SK-N-SH (cell line): Measurements from ENCODE around the gene TLCD5. TPM values are rescaled to one million over a fixed set of nuclear protein-coding genes. Genes with fewer than 3 reads are reported as not detected.

Experiments
- CHD2 ChIP-seq: fragments of 150-350 bp; IDR thresholded peaks from 2 replicates; pipeline ENCODE4 v1.6.1; 2018; ENCODE audit warnings: low read length; ENCODE audit not compliant: partially characterized antibody
- CTCF ChIP-seq: fragments of 200-600 bp; sonication (generic); IDR thresholded peaks from 2 replicates; pipeline ENCODE4 v1.6.1; 2017; ENCODE audit warnings: antibody characterized with exemption, mild to moderate bottlenecking, moderate library complexity
- ELF1 ChIP-seq: IDR thresholded peaks from 2 replicates; pipeline ENCODE4 v1.4.0; 2012
- EZH2phosphoT487 ChIP-seq: fragments of 200-600 bp; sonication (generic); IDR thresholded peaks from 2 replicates; pipeline ENCODE4 v1.6.1; 2017; ENCODE audit warnings: low read depth, mixed run types, mild to moderate bottlenecking, antibody characterized with exemption, moderate library complexity, borderline replicate concordance
- FOXJ3 ChIP-seq: sonication (generic); formaldehyde crosslinking; IDR thresholded peaks from 2 replicates; pipeline ENCODE4 v1.5.1; 2020; ENCODE audit warnings: mild to moderate bottlenecking, missing genetic modification reagents
- FOXM1 ChIP-seq: IDR thresholded peaks from 2 replicates; pipeline ENCODE4 v1.4.0; 2012; ENCODE audit warnings: low read depth, mild to moderate bottlenecking
- GABPA ChIP-seq: IDR thresholded peaks from 2 replicates; pipeline ENCODE4 v1.4.0; 2012; ENCODE audit warnings: low read depth, mild to moderate bottlenecking
- IRF3 ChIP-seq: fragments of 150-350 bp; IDR thresholded peaks from 2 replicates; pipeline ENCODE4 v1.6.1; 2016; ENCODE audit warnings: mild to moderate bottlenecking, low read depth, low read length
- JUND ChIP-seq: IDR thresholded peaks from 2 replicates; pipeline ENCODE4 v1.4.0; 2012
- MAX ChIP-seq: IDR thresholded peaks from 2 replicates; pipeline ENCODE4 v1.4.0; 2012; ENCODE audit warnings: low read depth
- MEF2A ChIP-seq: IDR thresholded peaks from 2 replicates; pipeline ENCODE4 v1.4.0; 2012; ENCODE audit warnings: low read depth, borderline replicate concordance
- MXI1 ChIP-seq: IDR thresholded peaks from 2 replicates; pipeline ENCODE4 v1.6.1; 2012; ENCODE audit warnings: mild to moderate bottlenecking, low read depth, low read length, improper control_type of control experiment
- NFIC ChIP-seq: IDR thresholded peaks from 2 replicates; pipeline ENCODE4 v1.4.0; 2012; ENCODE audit warnings: borderline replicate concordance
- POLR2AphosphoS5 ChIP-seq: IDR thresholded peaks from 2 replicates; pipeline ENCODE4 v1.6.1; 2012; ENCODE audit warnings: low read depth, low read length
- REST ChIP-seq: IDR thresholded peaks from 2 replicates; pipeline ENCODE4 v1.6.1; 2012; ENCODE audit warnings: mild to moderate bottlenecking, low read depth, low read length, moderate library complexity
- RFX5 ChIP-seq: IDR thresholded peaks from 2 replicates; pipeline ENCODE4 v1.6.1; 2012; ENCODE audit warnings: mild to moderate bottlenecking, improper control_type of control experiment, low read length
- RXRA ChIP-seq: IDR thresholded peaks from 2 replicates; pipeline ENCODE4 v1.4.0; 2012; ENCODE audit warnings: low read depth, mild to moderate bottlenecking, borderline replicate concordance
- SIN3A ChIP-seq: IDR thresholded peaks from 2 replicates; pipeline ENCODE4 v1.6.1; 2012; ENCODE audit warnings: low read depth, mild to moderate bottlenecking, low read length, moderate library complexity, borderline replicate concordance
- SMC3 ChIP-seq: IDR thresholded peaks from 2 replicates; pipeline ENCODE4 v1.6.1; 2012; ENCODE audit warnings: low read depth, low read length, improper control_type of control experiment
- TCF12 ChIP-seq: IDR thresholded peaks from 2 replicates; pipeline ENCODE4 v1.4.0; 2012
- TEAD4 ChIP-seq: IDR thresholded peaks from 2 replicates; pipeline ENCODE4 v1.4.0; 2012; ENCODE audit warnings: mild to moderate bottlenecking, borderline replicate concordance; ENCODE audit not compliant: insufficient read depth
- USF2 ChIP-seq: fragments of 150-350 bp; IDR thresholded peaks from 2 replicates; pipeline ENCODE4 v1.6.1; 2017; ENCODE audit warnings: antibody characterized with exemption, low read length, low read depth, borderline replicate concordance
- YY1 ChIP-seq: IDR thresholded peaks from 2 replicates; pipeline ENCODE4 v1.4.0; 2012; ENCODE audit warnings: low read depth, mild to moderate bottlenecking
- polyA plus RNA-seq, 3 experiments: library from polyadenylated mRNA; depleted of rRNA; stranded (reverse); fragments of >200 nt; gene quantifications; 2 replicates each; pipeline ENCODE4 v1.2.3, GENCODE V29; 2012

Gene TLCD5
- polyA plus RNA-seq, 1 of the 3 experiments (the other 2 are of a cell fraction) = 12.7 TPM

GRCh38 chr11:120295099-120295498 is 30.0 kb upstream of the TLCD5 start (continued):
- TF ChIP-seq REST = no peak
- no peak for TF ChIP-seq MEF2A
- peak; percentile 92 for TF ChIP-seq NFIC
- peak; percentile 90 for TF ChIP-seq FOXJ3 (CRISPR knock-in tag)
- peak; percentile 42; the same call in 1 of the 2 replicates for TF ChIP-seq YY1
- TF ChIP-seq MXI1 = peak; percentile 89
- TF ChIP-seq JUND = peak; percentile 74
- no peak for TF ChIP-seq EZH2phosphoT487
- TF ChIP-seq FOXM1 = no peak
- peak; percentile 67 for TF ChIP-seq MAX
- TF ChIP-seq TCF12 = peak; percentile 79
- peak; percentile 75 for TF ChIP-seq TEAD4
- TF ChIP-seq ELF1 = peak; percentile 38; the same call in 1 of the 2 replicates
- TF ChIP-seq CHD2 = peak; percentile 72
- no peak for TF ChIP-seq RFX5
- no peak for TF ChIP-seq CTCF
- no peak for TF ChIP-seq IRF3
- no peak for TF ChIP-seq RXRA
- peak; percentile 39; the same call in 1 of the 2 replicates for TF ChIP-seq POLR2AphosphoS5
- no peak for TF ChIP-seq SMC3
- no peak for TF ChIP-seq USF2
- no peak for TF ChIP-seq GABPA
- no peak for TF ChIP-seq SIN3A
